K562 (cell line): ENCODE measurements around the gene KAZALD1. TPM values are rescaled to one million over a fixed set of nuclear protein-coding genes. Genes with fewer than 3 reads are reported as not detected.

Source experiments
- CREBBP ChIP-seq: IDR thresholded peaks from one replicate; pipeline ENCODE4 v1.6.1; 2012; ENCODE audit warnings: low read depth, mild to moderate bottlenecking, control low read depth, inconsistent platforms, low read length
- HDGF ChIP-seq: fragments of 450-650 bp; IDR thresholded peaks from 2 replicates; pipeline ENCODE4 v1.6.1; 2016
- KAT2B ChIP-seq: IDR thresholded peaks from one replicate; pipeline ENCODE4 v1.6.1; 2012; ENCODE audit warnings: low read depth, mild to moderate bottlenecking, control low read depth, inconsistent platforms, low read length, moderate library complexity
- KLF10 ChIP-seq: fragments of 250-450 bp; sonication (Bioruptor Pico); IDR thresholded peaks from 2 replicates; pipeline ENCODE4 v1.6.1; 2021; ENCODE audit warnings: matching md5 sums
- NR4A1 ChIP-seq, 2 experiments: fragments of 250-450 bp in 1 of 2; fragments of 450-650 bp in 1 of 2; sonication (Bioruptor Pico) in 1 of 2; IDR thresholded peaks; 2 replicates each; pipeline versions ENCODE4 v1.4.0 to v1.6.1; 2016 to 2020; ENCODE audit warnings: mild to moderate bottlenecking in 2 of 2, missing compliant biosample characterization in 1 of 2, missing genetic modification characterization in 1 of 2, moderate library complexity in 1 of 2
- NRF1 ChIP-seq, 2 experiments: fragments of 450-650 bp; IDR thresholded peaks in 1 of 2; conservative IDR thresholded peaks in 1 of 2; 2 replicates each; pipeline ENCODE4 v1.6.1; 2014; ENCODE audit warnings: mild to moderate bottlenecking in 2 of 2
- RUNX1 ChIP-seq: sonication (generic); IDR thresholded peaks from 2 replicates; pipeline ENCODE4 v1.6.1; 2016; ENCODE audit warnings: antibody characterized with exemption, low read depth
- polyA plus RNA-seq, 8 experiments: library from polyadenylated mRNA; depleted of rRNA in 4 of 8; stranded (reverse) in 5 of 8; unstranded in 3 of 8; fragments of >200 nt; fragmentation: Nextera tagmentation in 2 of 8; fragmentation: Illumina TruSeq in 1 of 8; extraction: Ambion mirVana in 2 of 8; extraction: Trizol in 1 of 8; gene quantifications; 2 replicates each; pipeline versions ENCODE4 v1.2.1 to v1.2.3, GENCODE V29; 2011 to 2014; ENCODE audit warnings: inconsistent platforms in 1 of 8, missing spikeins in 1 of 8
- total RNA-seq, 7 experiments: library from RNA; depleted of rRNA in 6 of 7; stranded (reverse); fragments of >200 nt in 6 of 7; fragmentation: Illumina TruSeq in 2 of 7; extraction: Trizol in 2 of 7; gene quantifications; 2 replicates each; pipeline versions ENCODE4 v1.2.1 to v1.2.3, GENCODE V29; 2011 to 2021; ENCODE audit warnings: low replicate concordance in 1 of 7
- TF ChIP-seq, protein P1 (sequence below), 2 experiments: fragments of 450-650 bp; IDR thresholded peaks; 2 replicates each; pipeline ENCODE4 v1.6.1; 2018; ENCODE audit warnings: mild to moderate bottlenecking in 2 of 2, low read depth in 1 of 2; ENCODE audit not compliant: partially characterized antibody in 2 of 2
- TF ChIP-seq, protein P2 (sequence below): fragments of 450-650 bp; IDR thresholded peaks from 2 replicates; pipeline ENCODE4 v1.6.1; 2016; ENCODE audit warnings: low read depth, mild to moderate bottlenecking, moderate library complexity
- TF ChIP-seq, protein P3 (sequence below): fragments of 250-450 bp; sonication (Bioruptor Pico); IDR thresholded peaks from 2 replicates; pipeline ENCODE4 v1.4.0; 2020; ENCODE audit warnings: mild to moderate bottlenecking, moderate library complexity
- TF ChIP-seq, protein P4 (sequence below): IDR thresholded peaks from 2 replicates; pipeline ENCODE4 v1.6.1; 2011; ENCODE audit not compliant: insufficient read length; ENCODE audit errors: extremely low read depth
- TF ChIP-seq, protein P5 (sequence below): fragments of 450-650 bp; IDR thresholded peaks from 2 replicates; pipeline ENCODE4 v1.7.1; 2018; ENCODE audit warnings: mild to moderate bottlenecking, low read depth; ENCODE audit not compliant: partially characterized antibody
- TF ChIP-seq, protein P6 (sequence below): fragments of 250-450 bp; sonication (Bioruptor Pico); IDR thresholded peaks from 2 replicates; pipeline ENCODE4 v1.8.0; 2021; ENCODE audit warnings: borderline replicate concordance, mild to moderate bottlenecking, moderate library complexity; ENCODE audit not compliant: poor library complexity, severe bottlenecking

Gene KAZALD1
- total and polyA plus RNA-seq, 9 of the 15 experiments (the other 6 are each of a cell fraction or from before 2014, with no cell fraction given): 0.15 to 10.0 (median 4.9) TPM

DNA sequence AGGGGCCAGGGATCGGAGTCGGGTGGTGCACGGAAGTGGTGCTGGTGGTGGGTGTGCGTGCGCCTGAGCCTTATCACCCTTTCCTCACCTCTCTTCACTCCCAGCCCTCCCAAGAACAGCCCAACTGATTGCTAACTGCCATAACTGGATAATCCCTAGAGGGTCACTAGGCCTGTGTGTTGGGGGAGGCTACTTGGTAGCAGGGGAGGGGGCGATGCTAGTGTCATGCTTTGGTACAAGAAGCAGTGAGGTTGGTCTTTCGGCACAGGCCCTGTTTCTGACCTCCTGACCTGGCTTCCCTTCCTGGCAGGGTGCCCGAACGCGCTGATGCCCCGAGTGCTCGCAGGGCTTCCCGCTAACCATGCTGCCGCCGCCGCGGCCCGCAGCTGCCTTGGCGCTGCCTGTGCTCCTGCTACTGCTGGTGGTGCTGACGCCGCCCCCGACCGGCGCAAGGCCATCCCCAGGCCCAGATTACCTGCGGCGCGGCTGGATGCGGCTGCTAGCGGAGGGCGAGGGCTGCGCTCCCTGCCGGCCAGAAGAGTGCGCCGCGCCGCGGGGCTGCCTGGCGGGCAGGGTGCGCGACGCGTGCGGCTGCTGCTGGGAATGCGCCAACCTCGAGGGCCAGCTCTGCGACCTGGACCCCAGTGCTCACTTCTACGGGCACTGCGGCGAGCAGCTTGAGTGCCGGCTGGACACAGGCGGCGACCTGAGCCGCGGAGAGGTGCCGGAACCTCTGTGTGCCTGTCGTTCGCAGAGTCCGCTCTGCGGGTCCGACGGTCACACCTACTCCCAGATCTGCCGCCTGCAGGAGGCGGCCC is 652 bp downstream of the KAZALD1 start (continued):
- TF ChIP-seq, protein P1, sequence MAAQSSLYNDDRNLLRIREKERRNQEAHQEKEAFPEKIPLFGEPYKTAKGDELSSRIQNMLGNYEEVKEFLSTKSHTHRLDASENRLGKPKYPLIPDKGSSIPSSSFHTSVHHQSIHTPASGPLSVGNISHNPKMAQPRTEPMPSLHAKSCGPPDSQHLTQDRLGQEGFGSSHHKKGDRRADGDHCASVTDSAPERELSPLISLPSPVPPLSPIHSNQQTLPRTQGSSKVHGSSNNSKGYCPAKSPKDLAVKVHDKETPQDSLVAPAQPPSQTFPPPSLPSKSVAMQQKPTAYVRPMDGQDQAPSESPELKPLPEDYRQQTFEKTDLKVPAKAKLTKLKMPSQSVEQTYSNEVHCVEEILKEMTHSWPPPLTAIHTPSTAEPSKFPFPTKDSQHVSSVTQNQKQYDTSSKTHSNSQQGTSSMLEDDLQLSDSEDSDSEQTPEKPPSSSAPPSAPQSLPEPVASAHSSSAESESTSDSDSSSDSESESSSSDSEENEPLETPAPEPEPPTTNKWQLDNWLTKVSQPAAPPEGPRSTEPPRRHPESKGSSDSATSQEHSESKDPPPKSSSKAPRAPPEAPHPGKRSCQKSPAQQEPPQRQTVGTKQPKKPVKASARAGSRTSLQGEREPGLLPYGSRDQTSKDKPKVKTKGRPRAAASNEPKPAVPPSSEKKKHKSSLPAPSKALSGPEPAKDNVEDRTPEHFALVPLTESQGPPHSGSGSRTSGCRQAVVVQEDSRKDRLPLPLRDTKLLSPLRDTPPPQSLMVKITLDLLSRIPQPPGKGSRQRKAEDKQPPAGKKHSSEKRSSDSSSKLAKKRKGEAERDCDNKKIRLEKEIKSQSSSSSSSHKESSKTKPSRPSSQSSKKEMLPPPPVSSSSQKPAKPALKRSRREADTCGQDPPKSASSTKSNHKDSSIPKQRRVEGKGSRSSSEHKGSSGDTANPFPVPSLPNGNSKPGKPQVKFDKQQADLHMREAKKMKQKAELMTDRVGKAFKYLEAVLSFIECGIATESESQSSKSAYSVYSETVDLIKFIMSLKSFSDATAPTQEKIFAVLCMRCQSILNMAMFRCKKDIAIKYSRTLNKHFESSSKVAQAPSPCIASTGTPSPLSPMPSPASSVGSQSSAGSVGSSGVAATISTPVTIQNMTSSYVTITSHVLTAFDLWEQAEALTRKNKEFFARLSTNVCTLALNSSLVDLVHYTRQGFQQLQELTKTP (IDR thresholded peaks at IDR 0.05; ENCODE audit: low read depth in 1 of 2, partially characterized antibody in 2 of 2): no peak
- TF ChIP-seq, protein P2, sequence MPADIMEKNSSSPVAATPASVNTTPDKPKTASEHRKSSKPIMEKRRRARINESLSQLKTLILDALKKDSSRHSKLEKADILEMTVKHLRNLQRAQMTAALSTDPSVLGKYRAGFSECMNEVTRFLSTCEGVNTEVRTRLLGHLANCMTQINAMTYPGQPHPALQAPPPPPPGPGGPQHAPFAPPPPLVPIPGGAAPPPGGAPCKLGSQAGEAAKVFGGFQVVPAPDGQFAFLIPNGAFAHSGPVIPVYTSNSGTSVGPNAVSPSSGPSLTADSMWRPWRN: peak; percentile 12; the same call in 1 of the 2 replicates
- TF ChIP-seq, protein P3, sequence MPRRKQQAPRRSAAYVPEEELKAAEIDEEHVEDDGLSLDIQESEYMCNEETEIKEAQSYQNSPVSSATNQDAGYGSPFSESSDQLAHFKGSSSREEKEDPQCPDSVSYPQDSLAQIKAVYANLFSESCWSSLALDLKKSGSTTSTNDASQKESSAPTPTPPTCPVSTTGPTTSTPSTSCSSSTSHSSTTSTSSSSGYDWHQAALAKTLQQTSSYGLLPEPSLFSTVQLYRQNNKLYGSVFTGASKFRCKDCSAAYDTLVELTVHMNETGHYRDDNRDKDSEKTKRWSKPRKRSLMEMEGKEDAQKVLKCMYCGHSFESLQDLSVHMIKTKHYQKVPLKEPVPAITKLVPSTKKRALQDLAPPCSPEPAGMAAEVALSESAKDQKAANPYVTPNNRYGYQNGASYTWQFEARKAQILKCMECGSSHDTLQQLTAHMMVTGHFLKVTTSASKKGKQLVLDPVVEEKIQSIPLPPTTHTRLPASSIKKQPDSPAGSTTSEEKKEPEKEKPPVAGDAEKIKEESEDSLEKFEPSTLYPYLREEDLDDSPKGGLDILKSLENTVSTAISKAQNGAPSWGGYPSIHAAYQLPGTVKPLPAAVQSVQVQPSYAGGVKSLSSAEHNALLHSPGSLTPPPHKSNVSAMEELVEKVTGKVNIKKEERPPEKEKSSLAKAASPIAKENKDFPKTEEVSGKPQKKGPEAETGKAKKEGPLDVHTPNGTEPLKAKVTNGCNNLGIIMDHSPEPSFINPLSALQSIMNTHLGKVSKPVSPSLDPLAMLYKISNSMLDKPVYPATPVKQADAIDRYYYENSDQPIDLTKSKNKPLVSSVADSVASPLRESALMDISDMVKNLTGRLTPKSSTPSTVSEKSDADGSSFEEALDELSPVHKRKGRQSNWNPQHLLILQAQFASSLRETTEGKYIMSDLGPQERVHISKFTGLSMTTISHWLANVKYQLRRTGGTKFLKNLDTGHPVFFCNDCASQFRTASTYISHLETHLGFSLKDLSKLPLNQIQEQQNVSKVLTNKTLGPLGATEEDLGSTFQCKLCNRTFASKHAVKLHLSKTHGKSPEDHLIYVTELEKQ (CRISPR knock-in tag): no peak
- TF ChIP-seq RUNX1 (no peak), KAT2B (no peak), HDGF (no peak), NR4A1 (CRISPR knock-in tag; IDR thresholded peaks at IDR 0.05) (no peak), NR4A1 (tag; IDR thresholded peaks at IDR 0.05) (no peak), KLF10 (no peak), NRF1 (conservative IDR thresholded peaks at IDR 0.05 in 1 of 2, IDR thresholded peaks at IDR 0.05 in 1 of 2) (peak; percentile 78 to 81), CREBBP (no peak)
- TF ChIP-seq, protein P4, sequence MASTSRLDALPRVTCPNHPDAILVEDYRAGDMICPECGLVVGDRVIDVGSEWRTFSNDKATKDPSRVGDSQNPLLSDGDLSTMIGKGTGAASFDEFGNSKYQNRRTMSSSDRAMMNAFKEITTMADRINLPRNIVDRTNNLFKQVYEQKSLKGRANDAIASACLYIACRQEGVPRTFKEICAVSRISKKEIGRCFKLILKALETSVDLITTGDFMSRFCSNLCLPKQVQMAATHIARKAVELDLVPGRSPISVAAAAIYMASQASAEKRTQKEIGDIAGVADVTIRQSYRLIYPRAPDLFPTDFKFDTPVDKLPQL: no peak
- TF ChIP-seq, protein P5, sequence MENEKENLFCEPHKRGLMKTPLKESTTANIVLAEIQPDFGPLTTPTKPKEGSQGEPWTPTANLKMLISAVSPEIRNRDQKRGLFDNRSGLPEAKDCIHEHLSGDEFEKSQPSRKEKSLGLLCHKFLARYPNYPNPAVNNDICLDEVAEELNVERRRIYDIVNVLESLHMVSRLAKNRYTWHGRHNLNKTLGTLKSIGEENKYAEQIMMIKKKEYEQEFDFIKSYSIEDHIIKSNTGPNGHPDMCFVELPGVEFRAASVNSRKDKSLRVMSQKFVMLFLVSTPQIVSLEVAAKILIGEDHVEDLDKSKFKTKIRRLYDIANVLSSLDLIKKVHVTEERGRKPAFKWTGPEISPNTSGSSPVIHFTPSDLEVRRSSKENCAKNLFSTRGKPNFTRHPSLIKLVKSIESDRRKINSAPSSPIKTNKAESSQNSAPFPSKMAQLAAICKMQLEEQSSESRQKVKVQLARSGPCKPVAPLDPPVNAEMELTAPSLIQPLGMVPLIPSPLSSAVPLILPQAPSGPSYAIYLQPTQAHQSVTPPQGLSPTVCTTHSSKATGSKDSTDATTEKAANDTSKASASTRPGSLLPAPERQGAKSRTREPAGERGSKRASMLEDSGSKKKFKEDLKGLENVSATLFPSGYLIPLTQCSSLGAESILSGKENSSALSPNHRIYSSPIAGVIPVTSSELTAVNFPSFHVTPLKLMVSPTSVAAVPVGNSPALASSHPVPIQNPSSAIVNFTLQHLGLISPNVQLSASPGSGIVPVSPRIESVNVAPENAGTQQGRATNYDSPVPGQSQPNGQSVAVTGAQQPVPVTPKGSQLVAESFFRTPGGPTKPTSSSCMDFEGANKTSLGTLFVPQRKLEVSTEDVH: no peak
- TF ChIP-seq, protein P6, sequence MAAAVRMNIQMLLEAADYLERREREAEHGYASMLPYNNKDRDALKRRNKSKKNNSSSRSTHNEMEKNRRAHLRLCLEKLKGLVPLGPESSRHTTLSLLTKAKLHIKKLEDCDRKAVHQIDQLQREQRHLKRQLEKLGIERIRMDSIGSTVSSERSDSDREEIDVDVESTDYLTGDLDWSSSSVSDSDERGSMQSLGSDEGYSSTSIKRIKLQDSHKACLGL (CRISPR knock-in tag): no peak
